ENCODE measurements around the gene SPATA9.

- no peak for TF ChIP-seq CTCF (IDR thresholded peaks at IDR 0.05; ENCODE audit: borderline replicate concordance, extremely low read depth, low read length, poor library complexity, severe bottlenecking)
- no peak for TF ChIP-seq EZH2 (IDR thresholded peaks at IDR 0.05; ENCODE audit: borderline replicate concordance, low read depth, low read length, severe bottlenecking)
These were observed 10.2 kb downstream of the SPATA9 start for GRCh38 chr5:95672641-95673040.

Data from DND-41 (cell line).